HepG2 (cell line): ENCODE measurements around the gene ENTPD2. TPM values are rescaled to one million over a fixed set of nuclear protein-coding genes. Genes with fewer than 3 reads are reported as not detected.

Source experiments
- BATF2 ChIP-seq: sonication (generic); formaldehyde crosslinking; IDR thresholded peaks from 2 replicates; pipeline ENCODE4 v1.8.0; 2022; ENCODE audit warnings: mild to moderate bottlenecking, missing genetic modification reagents, moderate library complexity
- NR0B2 ChIP-seq: sonication (generic); formaldehyde crosslinking; IDR thresholded peaks from 2 replicates; pipeline ENCODE4 v1.4.0; 2020; ENCODE audit warnings: mild to moderate bottlenecking, missing genetic modification reagents
- SMC3 ChIP-seq: IDR thresholded peaks from 2 replicates; pipeline ENCODE4 v1.6.1; 2011; ENCODE audit warnings: low read length, improper control_type of control experiment
- TBL1XR1 ChIP-seq: fragments of 150-350 bp; IDR thresholded peaks from 2 replicates; pipeline ENCODE4 v1.6.1; 2014; ENCODE audit warnings: borderline replicate concordance, low read length; ENCODE audit not compliant: partially characterized antibody
- ZBTB43 ChIP-seq: sonication (generic); formaldehyde crosslinking; conservative IDR thresholded peaks from 2 replicates; pipeline ENCODE4 v1.4.0; 2020; ENCODE audit warnings: missing genetic modification reagents
- ZBTB49 ChIP-seq: sonication (generic); formaldehyde crosslinking; IDR thresholded peaks from 2 replicates; pipeline ENCODE4 v1.4.0; 2020; ENCODE audit warnings: missing genetic modification reagents, borderline replicate concordance
- ZBTB7A ChIP-seq: sonication (generic); formaldehyde crosslinking; IDR thresholded peaks from 2 replicates; pipeline ENCODE4 v1.8.0; 2022; ENCODE audit warnings: mild to moderate bottlenecking, missing genetic modification reagents
- ZFP62 ChIP-seq: sonication (generic); formaldehyde crosslinking; IDR thresholded peaks from 2 replicates; pipeline ENCODE4 v1.4.0; 2020; ENCODE audit warnings: missing genetic modification reagents
- ZHX2 ChIP-seq, 2 experiments: sonication (generic) in 1 of 2; formaldehyde crosslinking in 1 of 2; IDR thresholded peaks; 2 replicates each; pipeline versions ENCODE4 v1.6.1 to v1.9.0; 2014 to 2022; ENCODE audit warnings: antibody characterized with exemption in 1 of 2, borderline replicate concordance in 1 of 2, inconsistent platforms in 1 of 2, low read depth in 1 of 2, missing genetic modification reagents in 1 of 2
- ZNF564 ChIP-seq: sonication (generic); formaldehyde crosslinking; IDR thresholded peaks from 2 replicates; pipeline ENCODE4 v1.8.1; 2023; ENCODE audit warnings: mild to moderate bottlenecking, missing genetic modification reagents
- ZNF709 ChIP-seq: sonication (generic); formaldehyde crosslinking; IDR thresholded peaks from 2 replicates; pipeline ENCODE4 v1.5.0; 2020; ENCODE audit warnings: mild to moderate bottlenecking, missing genetic modification reagents
- polyA plus RNA-seq, 8 experiments: library from polyadenylated mRNA; depleted of rRNA in 3 of 8; stranded (reverse) in 7 of 8; unstranded in 1 of 8; fragments of >200 nt; fragmentation: Illumina TruSeq in 4 of 8; extraction: Trizol in 4 of 8; gene quantifications; 2 replicates each; pipeline versions ENCODE4 v1.2.1 to v1.2.3, GENCODE V29; 2011 to 2016; ENCODE audit warnings: low read depth in 4 of 8, missing spikeins in 1 of 8, mixed read lengths in 1 of 8; ENCODE audit not compliant: insufficient read depth in 1 of 8
- total RNA-seq, 5 experiments: library from RNA; depleted of rRNA; stranded (reverse); fragments of >200 nt; fragmentation: Illumina TruSeq; extraction: Trizol; gene quantifications; 2 replicates each; pipeline ENCODE4 v1.2.3, GENCODE V29; 2016; ENCODE audit warnings: low read depth in 1 of 5
- TF ChIP-seq, protein P1 (sequence below): fragments of 450-650 bp; IDR thresholded peaks from 2 replicates; pipeline ENCODE4 v1.6.1; 2017

The ENTPD2 gene
- total and polyA plus RNA-seq, 2 of the 13 experiments (the other 11 are each of a cell fraction or from before 2014, with no cell fraction given), result 0.95 to 3.2 TPM

DNA sequence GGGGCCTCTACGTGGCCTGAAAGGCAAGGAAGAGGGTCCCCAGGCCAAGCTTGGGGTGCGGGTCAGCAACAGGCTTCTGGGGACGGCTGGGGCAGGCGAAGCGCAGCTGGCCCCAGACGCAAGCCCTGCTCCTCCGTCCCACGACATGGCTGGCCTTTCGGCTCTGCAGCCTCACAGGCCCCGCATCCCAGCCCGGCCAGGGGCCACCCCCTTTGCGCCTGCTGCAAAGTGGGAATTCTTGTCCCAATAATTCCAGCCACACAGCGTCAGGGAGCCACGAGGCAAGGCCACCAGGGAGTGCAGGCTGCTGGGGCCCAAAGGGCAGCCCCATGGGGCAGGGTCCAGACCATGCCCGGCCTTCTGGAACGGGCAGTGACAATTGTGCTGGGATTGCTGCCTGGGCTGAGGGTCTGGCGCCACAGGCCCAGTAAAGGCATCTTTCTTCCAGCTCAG lies 1.1 kb upstream of the ENTPD2 start (continued):
- TF ChIP-seq ZBTB43 (CRISPR knock-in tag) (no peak), TBL1XR1 (no peak), ZNF709 (no peak; the same call in 1 of the 2 replicates), ZBTB7A (CRISPR knock-in tag) (no peak; the same call in 1 of the 2 replicates), ZNF564 (CRISPR knock-in tag) (no peak; the same call in 1 of the 2 replicates), NR0B2 (CRISPR knock-in tag) (no peak), ZFP62 (CRISPR knock-in tag) (no peak), ZHX2 (IDR thresholded peaks at IDR 0.05; ENCODE audit: low read depth) (no peak), ZHX2 (CRISPR knock-in tag; IDR thresholded peaks at IDR 0.05; ENCODE audit: borderline replicate concordance) (no peak; the same call in 1 of the 2 replicates), BATF2 (no peak), ZBTB49 (CRISPR knock-in tag) (no peak), SMC3 (no peak)
- TF ChIP-seq, protein P1, sequence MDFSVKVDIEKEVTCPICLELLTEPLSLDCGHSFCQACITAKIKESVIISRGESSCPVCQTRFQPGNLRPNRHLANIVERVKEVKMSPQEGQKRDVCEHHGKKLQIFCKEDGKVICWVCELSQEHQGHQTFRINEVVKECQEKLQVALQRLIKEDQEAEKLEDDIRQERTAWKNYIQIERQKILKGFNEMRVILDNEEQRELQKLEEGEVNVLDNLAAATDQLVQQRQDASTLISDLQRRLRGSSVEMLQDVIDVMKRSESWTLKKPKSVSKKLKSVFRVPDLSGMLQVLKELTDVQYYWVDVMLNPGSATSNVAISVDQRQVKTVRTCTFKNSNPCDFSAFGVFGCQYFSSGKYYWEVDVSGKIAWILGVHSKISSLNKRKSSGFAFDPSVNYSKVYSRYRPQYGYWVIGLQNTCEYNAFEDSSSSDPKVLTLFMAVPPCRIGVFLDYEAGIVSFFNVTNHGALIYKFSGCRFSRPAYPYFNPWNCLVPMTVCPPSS, result no peak
